Liver (tissue), 3 donors: ENCODE data around the gene RNF157.

Source experiments
- JUND ChIP-seq, 2 donors: IDR thresholded peaks; 2 replicates each; pipeline ENCODE4 v1.6.1; 2016; ENCODE audit warnings: antibody characterized with exemption in 2 of 2
- TF ChIP-seq, protein P1 (sequence below): fragments of 150-350 bp; IDR thresholded peaks from 2 replicates; pipeline ENCODE4 v1.5.1; 2017; ENCODE audit warnings: improper control_type of control experiment, low read depth, low read length; ENCODE audit not compliant: missing input control
- TF ChIP-seq, protein P2 (sequence below): IDR thresholded peaks from 2 replicates; pipeline ENCODE4 v1.6.1; 2016; ENCODE audit warnings: antibody characterized with exemption
- donor health status: healthy.
- donor health status: healthy.

DNA sequence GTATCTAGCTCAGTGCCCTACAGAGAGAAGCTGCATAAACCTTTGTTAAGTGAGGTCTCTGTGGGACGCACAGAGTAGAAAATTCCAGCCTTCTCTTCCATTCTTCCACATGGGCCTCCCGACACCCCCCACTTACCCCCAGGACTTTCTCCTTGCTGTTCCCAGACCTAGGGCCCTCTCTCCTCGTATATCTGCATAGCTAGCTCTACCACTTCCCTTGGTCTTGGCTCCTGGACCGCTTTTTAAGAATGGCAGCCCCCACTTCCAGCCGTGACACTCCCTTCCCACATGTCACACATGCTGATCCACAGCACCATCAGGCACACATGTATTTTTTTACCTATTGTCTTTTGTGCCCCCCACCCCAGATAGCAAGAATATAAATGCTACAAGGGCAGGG is 82.5 kb downstream of the RNF157 start:
- TF ChIP-seq, protein P1, sequence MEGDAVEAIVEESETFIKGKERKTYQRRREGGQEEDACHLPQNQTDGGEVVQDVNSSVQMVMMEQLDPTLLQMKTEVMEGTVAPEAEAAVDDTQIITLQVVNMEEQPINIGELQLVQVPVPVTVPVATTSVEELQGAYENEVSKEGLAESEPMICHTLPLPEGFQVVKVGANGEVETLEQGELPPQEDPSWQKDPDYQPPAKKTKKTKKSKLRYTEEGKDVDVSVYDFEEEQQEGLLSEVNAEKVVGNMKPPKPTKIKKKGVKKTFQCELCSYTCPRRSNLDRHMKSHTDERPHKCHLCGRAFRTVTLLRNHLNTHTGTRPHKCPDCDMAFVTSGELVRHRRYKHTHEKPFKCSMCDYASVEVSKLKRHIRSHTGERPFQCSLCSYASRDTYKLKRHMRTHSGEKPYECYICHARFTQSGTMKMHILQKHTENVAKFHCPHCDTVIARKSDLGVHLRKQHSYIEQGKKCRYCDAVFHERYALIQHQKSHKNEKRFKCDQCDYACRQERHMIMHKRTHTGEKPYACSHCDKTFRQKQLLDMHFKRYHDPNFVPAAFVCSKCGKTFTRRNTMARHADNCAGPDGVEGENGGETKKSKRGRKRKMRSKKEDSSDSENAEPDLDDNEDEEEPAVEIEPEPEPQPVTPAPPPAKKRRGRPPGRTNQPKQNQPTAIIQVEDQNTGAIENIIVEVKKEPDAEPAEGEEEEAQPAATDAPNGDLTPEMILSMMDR = no peak
- TF ChIP-seq, protein P2, sequence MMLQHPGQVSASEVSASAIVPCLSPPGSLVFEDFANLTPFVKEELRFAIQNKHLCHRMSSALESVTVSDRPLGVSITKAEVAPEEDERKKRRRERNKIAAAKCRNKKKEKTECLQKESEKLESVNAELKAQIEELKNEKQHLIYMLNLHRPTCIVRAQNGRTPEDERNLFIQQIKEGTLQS = no peak
- no peak for TF ChIP-seq JUND (IDR thresholded peaks at IDR 0.05)
